ENCODE data around the gene ABI2.

Gene ABI2

GRCh38 chr2:203400805-203401585 lies 72.8 kb downstream of the ABI2 start:
- TF ChIP-seq NFIC (IDR thresholded peaks at IDR 0.05): no peak

DNA sequence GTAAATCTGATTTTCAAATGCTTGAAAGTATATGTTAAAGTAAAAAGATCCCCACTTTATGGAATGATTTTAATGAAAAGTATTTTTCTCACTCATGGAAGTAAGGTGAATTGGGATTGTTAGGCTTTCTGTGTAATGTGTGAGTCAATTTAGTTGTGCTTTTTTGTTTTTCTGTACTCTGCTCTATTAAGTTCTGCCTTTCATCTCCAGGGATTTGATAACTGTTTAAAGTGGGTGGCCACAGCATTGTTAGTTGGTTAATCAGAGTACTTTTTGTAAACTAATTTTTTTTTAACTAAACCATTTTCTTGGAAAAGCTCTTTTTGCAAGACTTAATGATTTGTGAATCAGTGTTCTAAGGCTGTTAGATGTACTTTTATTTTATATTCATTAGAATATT lies 76.8 kb downstream of the ABI2 start:
- TF ChIP-seq EGR1 (IDR thresholded peaks at IDR 0.05) (no peak), YY1 (IDR thresholded peaks at IDR 0.05; ENCODE audit: low read depth) (no peak), RAD21 (IDR thresholded peaks at IDR 0.05; ENCODE audit: low read depth) (no peak), TAF1 (IDR thresholded peaks at IDR 0.05; ENCODE audit: low read depth) (no peak), TEAD4 (IDR thresholded peaks at IDR 0.05) (no peak), MAX (IDR thresholded peaks at IDR 0.05) (no peak), CEBPB (IDR thresholded peaks at IDR 0.05) (no peak), FOXM1 (IDR thresholded peaks at IDR 0.05; ENCODE audit: borderline replicate concordance, low read depth) (no peak), USF1 (IDR thresholded peaks at IDR 0.05) (no peak), ZBTB7A (IDR thresholded peaks at IDR 0.05; ENCODE audit: low read depth) (no peak), NFIC (IDR thresholded peaks at IDR 0.05) (no peak), EP300 (IDR thresholded peaks at IDR 0.05; ENCODE audit: borderline replicate concordance) (no peak), TCF12 (IDR thresholded peaks at IDR 0.05; ENCODE audit: low read depth) (no peak), CREB1 (IDR thresholded peaks at IDR 0.05; ENCODE audit: low read depth) (no peak)
- TF ChIP-seq, protein P1, sequence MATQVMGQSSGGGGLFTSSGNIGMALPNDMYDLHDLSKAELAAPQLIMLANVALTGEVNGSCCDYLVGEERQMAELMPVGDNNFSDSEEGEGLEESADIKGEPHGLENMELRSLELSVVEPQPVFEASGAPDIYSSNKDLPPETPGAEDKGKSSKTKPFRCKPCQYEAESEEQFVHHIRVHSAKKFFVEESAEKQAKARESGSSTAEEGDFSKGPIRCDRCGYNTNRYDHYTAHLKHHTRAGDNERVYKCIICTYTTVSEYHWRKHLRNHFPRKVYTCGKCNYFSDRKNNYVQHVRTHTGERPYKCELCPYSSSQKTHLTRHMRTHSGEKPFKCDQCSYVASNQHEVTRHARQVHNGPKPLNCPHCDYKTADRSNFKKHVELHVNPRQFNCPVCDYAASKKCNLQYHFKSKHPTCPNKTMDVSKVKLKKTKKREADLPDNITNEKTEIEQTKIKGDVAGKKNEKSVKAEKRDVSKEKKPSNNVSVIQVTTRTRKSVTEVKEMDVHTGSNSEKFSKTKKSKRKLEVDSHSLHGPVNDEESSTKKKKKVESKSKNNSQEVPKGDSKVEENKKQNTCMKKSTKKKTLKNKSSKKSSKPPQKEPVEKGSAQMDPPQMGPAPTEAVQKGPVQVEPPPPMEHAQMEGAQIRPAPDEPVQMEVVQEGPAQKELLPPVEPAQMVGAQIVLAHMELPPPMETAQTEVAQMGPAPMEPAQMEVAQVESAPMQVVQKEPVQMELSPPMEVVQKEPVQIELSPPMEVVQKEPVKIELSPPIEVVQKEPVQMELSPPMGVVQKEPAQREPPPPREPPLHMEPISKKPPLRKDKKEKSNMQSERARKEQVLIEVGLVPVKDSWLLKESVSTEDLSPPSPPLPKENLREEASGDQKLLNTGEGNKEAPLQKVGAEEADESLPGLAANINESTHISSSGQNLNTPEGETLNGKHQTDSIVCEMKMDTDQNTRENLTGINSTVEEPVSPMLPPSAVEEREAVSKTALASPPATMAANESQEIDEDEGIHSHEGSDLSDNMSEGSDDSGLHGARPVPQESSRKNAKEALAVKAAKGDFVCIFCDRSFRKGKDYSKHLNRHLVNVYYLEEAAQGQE (IDR thresholded peaks at IDR 0.05; ENCODE audit: low read depth): no peak

DNA sequence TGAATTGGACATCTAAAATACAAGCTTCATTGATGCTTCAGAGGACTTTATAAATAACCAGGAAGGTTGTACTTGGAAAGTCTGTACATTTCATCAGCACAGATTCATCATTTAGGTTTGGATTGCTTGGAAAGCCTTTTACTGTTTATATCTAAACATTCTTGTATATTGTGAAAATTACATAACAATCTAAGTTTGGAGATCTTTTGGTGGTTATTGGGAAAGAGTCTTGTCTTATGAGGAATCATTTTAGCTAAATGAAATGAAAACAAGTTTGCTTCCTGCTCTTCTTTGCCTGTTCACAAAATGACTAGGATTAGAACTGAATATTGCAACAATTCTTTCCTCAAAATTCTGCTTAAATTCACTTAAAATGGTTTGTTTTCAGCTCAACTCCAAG lies 79.3 kb downstream of the ABI2 start:
- TF ChIP-seq CEBPB (IDR thresholded peaks at IDR 0.05) (no peak), YY1 (IDR thresholded peaks at IDR 0.05; ENCODE audit: low read depth) (no peak), TAF1 (IDR thresholded peaks at IDR 0.05; ENCODE audit: low read depth) (no peak), USF1 (IDR thresholded peaks at IDR 0.05) (no peak), NFIC (IDR thresholded peaks at IDR 0.05) (no peak), FOXM1 (IDR thresholded peaks at IDR 0.05; ENCODE audit: borderline replicate concordance, low read depth) (no peak), TCF12 (IDR thresholded peaks at IDR 0.05; ENCODE audit: low read depth) (no peak), CREB1 (IDR thresholded peaks at IDR 0.05; ENCODE audit: low read depth) (no peak), TEAD4 (IDR thresholded peaks at IDR 0.05) (no peak), ZBTB7A (IDR thresholded peaks at IDR 0.05; ENCODE audit: low read depth) (no peak)
- TF ChIP-seq, protein P1 (IDR thresholded peaks at IDR 0.05; ENCODE audit: low read depth): no peak

DNA sequence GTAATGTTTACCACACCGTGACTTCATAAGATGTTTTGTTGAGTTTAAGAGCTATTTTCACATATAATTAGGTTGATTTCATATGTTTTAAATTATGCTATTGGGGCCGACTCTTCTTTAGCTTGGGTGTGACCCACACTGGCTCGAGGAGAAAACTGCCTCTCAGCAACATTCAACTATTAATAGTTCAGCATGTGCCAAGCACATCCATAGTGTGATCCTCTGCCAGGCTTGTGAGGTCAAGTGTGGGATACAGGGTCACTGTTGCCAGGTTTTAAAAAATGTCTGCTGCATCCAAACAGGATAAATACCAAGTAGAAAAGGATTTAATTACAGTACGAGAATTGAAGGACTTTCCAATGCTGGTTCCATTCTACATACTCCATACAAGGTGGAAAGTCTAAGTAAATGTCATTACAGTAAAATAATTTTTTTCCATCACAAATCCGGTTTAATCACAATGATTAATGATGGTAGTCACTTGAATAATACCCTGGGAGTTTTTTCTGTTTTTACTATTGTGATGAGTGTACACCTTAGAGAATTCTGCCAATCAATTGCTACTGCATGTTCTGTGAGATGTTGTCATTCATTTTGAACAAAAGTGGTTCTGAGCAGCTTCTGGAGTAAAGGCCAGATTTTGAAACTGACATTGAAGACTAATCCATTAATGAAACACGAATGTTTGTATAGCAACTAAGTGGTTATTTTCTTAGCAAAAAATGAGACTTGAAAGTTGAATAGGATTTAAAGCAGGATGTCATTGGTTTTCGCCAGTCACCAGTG lies 84.5 kb downstream of the ABI2 start:
- no peak for TF ChIP-seq FOXM1 (IDR thresholded peaks at IDR 0.05; ENCODE audit: borderline replicate concordance, low read depth)
- no peak for TF ChIP-seq ZBTB7A (IDR thresholded peaks at IDR 0.05; ENCODE audit: low read depth)
- TF ChIP-seq YY1 (IDR thresholded peaks at IDR 0.05; ENCODE audit: low read depth): no peak
- no peak for TF ChIP-seq USF1 (IDR thresholded peaks at IDR 0.05)
- TF ChIP-seq RAD21 (IDR thresholded peaks at IDR 0.05; ENCODE audit: low read depth): no peak
- TF ChIP-seq EGR1 (IDR thresholded peaks at IDR 0.05): no peak
- TF ChIP-seq CREB1 (IDR thresholded peaks at IDR 0.05; ENCODE audit: low read depth): no peak
- TF ChIP-seq NFIC (IDR thresholded peaks at IDR 0.05): no peak
- TF ChIP-seq CEBPB (IDR thresholded peaks at IDR 0.05): no peak
- no peak for TF ChIP-seq TEAD4 (IDR thresholded peaks at IDR 0.05)

DNA sequence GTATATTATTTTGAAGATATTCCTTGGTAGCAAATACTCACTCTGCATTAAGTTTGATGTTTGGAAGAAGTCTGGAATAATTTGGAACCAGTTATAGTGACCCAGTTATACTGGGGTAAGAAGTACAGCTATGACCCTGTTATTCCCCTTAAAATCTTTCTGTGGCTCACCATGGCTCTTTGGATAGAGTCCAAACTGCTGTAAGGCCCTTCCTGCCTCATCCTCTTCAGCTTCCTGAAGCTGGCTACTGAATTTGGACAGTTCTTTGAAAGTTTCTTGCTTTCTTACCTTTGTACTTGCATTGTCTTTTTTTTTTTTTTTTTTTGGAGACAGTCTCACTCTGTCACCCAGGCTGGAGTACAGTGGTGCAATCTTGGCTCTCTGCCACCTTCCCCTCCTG lies 85.6 kb downstream of the ABI2 start:
- TF ChIP-seq USF1 (IDR thresholded peaks at IDR 0.05): no peak

All from Ishikawa (cell line).